ENCODE measurements around the gene AKR1C3. TPM values are rescaled to one million over a fixed set of nuclear protein-coding genes. Genes with fewer than 3 reads are reported as not detected.
"Not testable (repeated sequence)": the region's sequence is repeated elsewhere in the genome, so short reads cannot be mapped to it uniquely, and the experiment has no call there.

AKR1C3 gene
- total and polyA plus RNA-seq, 2 experiments from 2014 or later, result 7.7 to 8.6 TPM

- Histone ChIP-seq H3K27me3 (no peaks in the 10 kb centered on the region), H3K36me3 (no peaks in the 10 kb centered on the region), H3K27ac (no peak overlapping the region), H3K9me3 (ENCODE audit: low read depth) (no peaks in the 10 kb centered on the region), H3K4me3 (no peak overlapping the region), H3K4me1 (ENCODE audit: low read depth) (no peaks in the 10 kb centered on the region)
- no peak for TF ChIP-seq CTCF (IDR thresholded peaks at IDR 0.05; ENCODE audit: low read depth, low read length)
- DNase-seq (ENCODE audit: low read depth in 1 of 2, low spot score in 1 of 2), result no peak
These were observed 12.3 kb downstream of the AKR1C3 start for GRCh38 chr10:5106553-5106952.

GRCh38 chr10:5107860-5108526 is 13.8 kb downstream of the AKR1C3 start:
- no peak overlapping the region for H3K27ac ChIP-seq
- no peaks in the 10 kb centered on the region for H3K27me3 ChIP-seq
- H3K4me1 ChIP-seq (ENCODE audit: low read depth), result no peaks in the 10 kb centered on the region
- no peak for DNase-seq (ENCODE audit: low read depth in 1 of 2, low spot score in 1 of 2)
- no peak overlapping the region for H3K4me3 ChIP-seq
- TF ChIP-seq CTCF (IDR thresholded peaks at IDR 0.05; ENCODE audit: low read depth, low read length), result no peak
- H3K36me3 ChIP-seq, result no peaks in the 10 kb centered on the region
- no peaks in the 10 kb centered on the region for H3K9me3 ChIP-seq (ENCODE audit: low read depth)

GRCh38 chr10:5108658-5109416 is 14.6 kb downstream of the AKR1C3 start:
- no peak for DNase-seq (ENCODE audit: low read depth in 1 of 2, low spot score in 1 of 2)
- TF ChIP-seq CTCF (IDR thresholded peaks at IDR 0.05; ENCODE audit: low read depth, low read length), result no peak
- Histone ChIP-seq H3K27ac (no peak overlapping the region), H3K4me1 (ENCODE audit: low read depth) (no peaks in the 10 kb centered on the region), H3K27me3 (no peaks in the 10 kb centered on the region), H3K36me3 (no peaks in the 10 kb centered on the region), H3K4me3 (no peak overlapping the region), H3K9me3 (ENCODE audit: low read depth) (no peaks in the 10 kb centered on the region)

GRCh38 chr10:5109861-5110260 is 15.6 kb downstream of the AKR1C3 start:
- not testable (repeated sequence) for H3K4me1 ChIP-seq (ENCODE audit: low read depth); DNase-seq (ENCODE audit: low read depth in 1 of 2, low spot score in 1 of 2); H3K36me3 ChIP-seq; H3K27ac ChIP-seq; H3K27me3 ChIP-seq; H3K9me3 ChIP-seq (ENCODE audit: low read depth); H3K4me3 ChIP-seq

GRCh38 chr10:5116621-5117020 is 22.4 kb downstream of the AKR1C3 start:
- TF ChIP-seq CTCF (IDR thresholded peaks at IDR 0.05; ENCODE audit: low read depth, low read length), result no peak
- no peaks in the 10 kb centered on the region for H3K36me3 ChIP-seq
- H3K27ac ChIP-seq, result no peak overlapping the region
- no peaks in the 10 kb centered on the region for H3K4me1 ChIP-seq (ENCODE audit: low read depth)
- H3K27me3 ChIP-seq, result no peaks in the 10 kb centered on the region
- no peak for DNase-seq (ENCODE audit: low read depth in 1 of 2, low spot score in 1 of 2)
- no peak overlapping the region for H3K4me3 ChIP-seq
- no peaks in the 10 kb centered on the region for H3K9me3 ChIP-seq (ENCODE audit: low read depth)

GRCh38 chr10:5117026-5117425 is 22.8 kb downstream of the AKR1C3 start:
- Histone ChIP-seq H3K9me3 (ENCODE audit: low read depth) (no peaks in the 10 kb centered on the region), H3K27me3 (no peaks in the 10 kb centered on the region), H3K36me3 (no peaks in the 10 kb centered on the region), H3K4me1 (ENCODE audit: low read depth) (no peaks in the 10 kb centered on the region), H3K4me3 (no peak overlapping the region), H3K27ac (no peak overlapping the region)
- TF ChIP-seq CTCF (IDR thresholded peaks at IDR 0.05; ENCODE audit: low read depth, low read length), result no peak
- DNase-seq (ENCODE audit: low read depth in 1 of 2, low spot score in 1 of 2), result no peak

- H3K36me3 ChIP-seq; H3K4me3 ChIP-seq; H3K27ac ChIP-seq; H3K27me3 ChIP-seq; H3K9me3 ChIP-seq (ENCODE audit: low read depth); DNase-seq (ENCODE audit: low read depth in 1 of 2, low spot score in 1 of 2); H3K4me1 ChIP-seq (ENCODE audit: low read depth): not testable (repeated sequence)
These were observed 25.8 kb downstream of the AKR1C3 start for GRCh38 chr10:5119997-5120396.
